IPS-18c (cell line): ENCODE data around the gene VKORC1L1.
"Not testable (repeated sequence)": the region's sequence is repeated elsewhere in the genome, so short reads cannot be mapped to it uniquely, and the experiment has no call there.

Source experiments
- H3K4me3 ChIP-seq: 2 replicates; pipeline ENCODE4 v1.7.0; 2013; ENCODE audit warnings: low read depth, mild to moderate bottlenecking, low read length, moderate library complexity; ENCODE audit not compliant: insufficient read depth
- H3K9me3 ChIP-seq: one replicate; pipeline ENCODE4 v1.6.1; 2013; ENCODE audit warnings: mild to moderate bottlenecking, low read length, moderate library complexity; ENCODE audit not compliant: control insufficient read depth, insufficient read depth

VKORC1L1 gene

GRCh38 chr7:65915921-65916657 lies 43.2 kb downstream of the VKORC1L1 start:
- no peaks in the 10 kb centered on the region for H3K9me3 ChIP-seq
- no peak overlapping the region for H3K4me3 ChIP-seq

GRCh38 chr7:65923316-65923715 lies 50.4 kb downstream of the VKORC1L1 start:
- Histone ChIP-seq H3K9me3 (no peaks in the 10 kb centered on the region), H3K4me3 (no peak overlapping the region)

DNA sequence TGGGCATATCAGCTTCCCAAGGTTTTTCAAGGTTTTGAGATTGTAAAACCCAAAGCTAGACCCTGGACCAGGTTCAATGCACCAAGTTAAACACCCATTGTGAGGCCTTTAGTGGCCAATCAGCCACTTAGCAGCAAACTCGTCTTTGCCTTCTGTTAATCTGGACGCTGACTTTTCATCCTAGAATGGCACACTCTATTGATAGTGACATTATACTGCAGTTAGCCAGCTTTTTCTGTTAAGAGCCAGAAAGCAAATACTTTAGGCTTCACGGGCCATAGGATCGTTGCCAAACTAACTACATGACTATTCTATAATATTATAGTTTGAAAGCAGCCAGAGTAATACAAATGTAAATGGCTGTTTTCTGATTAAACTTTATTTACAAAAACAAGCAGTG lies 51.3 kb downstream of the VKORC1L1 start:
- H3K4me3 ChIP-seq: no peak overlapping the region
- no peaks in the 10 kb centered on the region for H3K9me3 ChIP-seq

DNA sequence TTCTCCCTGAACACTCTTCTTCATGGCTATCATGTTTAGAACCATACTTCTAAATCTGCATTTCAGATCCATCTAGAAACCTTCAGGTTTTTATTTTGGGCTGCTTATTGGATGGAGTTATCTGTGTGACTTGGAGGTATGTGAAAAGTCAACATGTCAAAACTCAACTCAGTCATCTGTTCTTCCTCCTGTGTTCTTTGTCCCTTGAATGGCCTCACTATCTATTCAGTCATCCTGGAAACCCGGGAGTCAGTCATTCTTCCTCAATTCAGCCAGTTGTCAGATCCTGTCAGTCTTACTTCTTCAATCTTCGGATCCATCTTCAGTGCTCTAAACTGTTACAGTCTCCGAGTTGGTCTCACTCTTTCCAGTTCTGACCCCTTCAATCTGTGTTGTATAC lies 52.2 kb downstream of the VKORC1L1 start:
- H3K9me3 ChIP-seq: no peaks in the 10 kb centered on the region
- H3K4me3 ChIP-seq: no peak overlapping the region

- H3K4me3 ChIP-seq: no peak overlapping the region
Measured at GRCh38 chr7:65926588-65926987, 53.7 kb downstream of the VKORC1L1 start.

GRCh38 chr7:65927489-65928448 lies 54.9 kb downstream of the VKORC1L1 start:
- Histone ChIP-seq H3K4me3 (no peak overlapping the region), H3K9me3 (no peaks in the 10 kb centered on the region)

More at GRCh38 chr7:65926588-65926987, 53.7 kb downstream of the VKORC1L1 start:
- H3K9me3 ChIP-seq: no peaks in the 10 kb centered on the region

DNA sequence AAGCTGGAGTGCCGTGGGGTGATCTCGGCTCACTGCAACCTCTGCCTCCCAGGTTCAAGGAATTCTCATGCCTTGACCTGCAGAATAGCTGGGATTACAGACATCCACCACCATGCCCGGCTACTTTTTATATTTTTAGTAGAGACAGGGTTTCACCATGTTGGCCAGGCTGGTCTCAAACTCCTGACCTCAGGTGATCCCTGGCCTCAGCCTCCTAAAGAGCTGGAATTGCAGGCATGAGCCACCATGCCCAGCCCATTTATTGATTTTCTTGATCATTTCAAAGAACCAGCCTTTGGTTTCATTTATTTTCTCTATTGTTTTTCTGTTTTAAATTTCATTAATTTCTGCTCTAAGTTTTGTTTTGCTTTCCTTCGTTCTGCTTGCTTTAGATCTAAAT lies 58.8 kb downstream of the VKORC1L1 start:
- Histone ChIP-seq H3K9me3 (no peaks in the 10 kb centered on the region), H3K4me3 (no peak overlapping the region)

- Histone ChIP-seq H3K9me3 (no peaks in the 10 kb centered on the region), H3K4me3 (no peak overlapping the region)
Measured at GRCh38 chr7:65937296-65937695, 64.4 kb downstream of the VKORC1L1 start.

- no peak overlapping the region for H3K4me3 ChIP-seq
- no peaks in the 10 kb centered on the region for H3K9me3 ChIP-seq
Measured at GRCh38 chr7:65938336-65938895, 65.5 kb downstream of the VKORC1L1 start.

DNA sequence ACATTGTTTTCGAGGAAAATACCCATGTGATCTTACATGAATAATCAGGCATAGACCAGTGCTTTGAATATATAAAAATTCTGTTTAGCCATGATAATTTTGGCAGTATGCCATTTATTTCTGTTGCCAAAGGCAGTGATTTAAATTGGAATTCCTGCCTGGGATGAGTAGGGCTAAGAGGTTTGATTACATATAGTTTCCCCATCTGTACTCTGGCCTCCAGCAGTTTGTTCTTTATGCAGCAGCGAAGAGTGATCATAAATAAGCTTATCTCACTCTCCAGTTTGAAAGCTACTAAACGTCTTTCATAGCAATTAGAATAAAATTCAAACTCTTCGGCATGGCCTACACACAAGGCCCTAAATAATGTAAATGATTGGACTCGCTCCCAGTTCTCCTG lies 72.9 kb downstream of the VKORC1L1 start:
- not testable (repeated sequence) for H3K9me3 ChIP-seq, H3K4me3 ChIP-seq

DNA sequence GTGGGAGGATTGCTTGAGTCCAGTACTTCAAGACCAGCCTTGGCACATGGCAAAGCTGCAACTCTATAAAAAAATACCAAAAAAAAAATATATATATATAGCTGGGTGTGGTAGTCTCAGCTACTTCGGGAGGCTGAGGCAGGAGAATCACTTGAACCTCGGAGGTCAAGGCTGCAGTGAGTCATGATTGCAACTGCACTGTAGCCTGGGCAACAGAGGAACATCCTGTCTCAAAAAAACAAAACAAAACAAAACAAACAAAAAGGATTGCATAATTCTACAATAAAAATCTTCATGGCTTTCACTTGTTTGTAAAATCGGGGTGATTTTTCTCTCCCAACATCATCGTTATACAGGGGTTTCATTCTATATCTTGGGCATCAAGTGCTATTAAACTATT lies 74.0 kb downstream of the VKORC1L1 start:
- Histone ChIP-seq H3K9me3 (no peaks in the 10 kb centered on the region), H3K4me3 (no peak overlapping the region)

- Histone ChIP-seq H3K4me3 (no peak overlapping the region), H3K9me3 (no peaks in the 10 kb centered on the region)
Measured at GRCh38 chr7:65951837-65952578, 79.1 kb downstream of the VKORC1L1 start.

- no peaks in the 10 kb centered on the region for H3K9me3 ChIP-seq
- no peak overlapping the region for H3K4me3 ChIP-seq
Measured at GRCh38 chr7:65953001-65953720, 80.3 kb downstream of the VKORC1L1 start.

GRCh38 chr7:65953890-65954450 lies 81.1 kb downstream of the VKORC1L1 start:
- H3K9me3 ChIP-seq: no peaks in the 10 kb centered on the region
- H3K4me3 ChIP-seq: no peak overlapping the region

DNA sequence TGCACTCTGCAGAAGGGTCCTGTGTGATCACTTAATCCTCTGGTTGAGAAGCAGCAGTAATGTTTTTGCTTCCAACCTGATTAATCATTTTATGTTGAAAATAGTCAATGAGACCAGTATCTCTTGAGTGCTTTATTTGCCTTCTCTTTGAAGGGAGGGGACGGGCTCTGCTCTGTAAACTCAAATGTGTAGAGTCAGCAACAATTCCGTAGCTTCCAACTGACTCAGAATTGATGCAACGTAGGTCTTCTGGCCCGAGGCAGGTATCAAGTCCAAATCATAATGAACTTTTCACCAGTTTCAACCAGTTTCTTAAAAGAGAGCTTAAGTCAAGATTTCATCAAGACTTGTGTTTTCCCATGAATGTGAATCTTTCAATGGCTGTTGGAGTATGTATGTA lies 82.8 kb downstream of the VKORC1L1 start:
- no peaks in the 10 kb centered on the region for H3K9me3 ChIP-seq

GRCh38 chr7:65960351-65961074 lies 87.6 kb downstream of the VKORC1L1 start:
- Histone ChIP-seq H3K4me3 (no peak overlapping the region), H3K9me3 (no peaks in the 10 kb centered on the region)

More for the DNA sequence above, 82.8 kb downstream of the VKORC1L1 start:
- H3K4me3 ChIP-seq: no peak overlapping the region
